HG02973 (cell line): ENCODE results near the gene SOX5.
"Not testable (repeated sequence)": the region's sequence is repeated elsewhere in the genome, so short reads cannot be mapped to it uniquely, and the experiment has no call there.

ENCODE experiments used
- ATAC-seq: cut with Tn5 transposase; IDR thresholded peaks from one replicate; pipeline ENCODE4 v1.9.1; 2021; ENCODE audit warnings: moderate library complexity; ENCODE audit not compliant: unreplicated experiment

The SOX5 gene

GRCh38 chr12:23504641-23505399, 444.6 kb downstream of the SOX5 start:
- ATAC-seq, result no peak

DNA sequence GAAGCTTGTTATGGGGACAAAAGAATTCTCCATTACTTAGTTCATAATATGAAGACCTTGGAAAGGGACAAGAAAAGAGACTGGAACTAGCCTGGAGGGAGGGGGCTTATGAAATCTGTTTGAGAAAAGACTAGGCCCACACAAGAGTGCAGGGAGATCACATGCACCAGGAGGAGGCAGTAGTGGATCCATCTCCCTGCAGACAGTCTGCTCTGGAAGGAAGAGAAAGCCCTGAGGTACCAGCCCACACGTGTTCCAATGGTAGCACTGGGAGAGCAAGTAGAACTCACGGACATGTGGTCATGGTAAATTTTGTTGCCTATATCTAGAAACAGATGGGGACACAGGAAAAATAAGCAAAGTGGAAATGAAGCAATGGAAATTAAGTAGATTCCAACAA, 445.4 kb downstream of the SOX5 start:
- ATAC-seq, result no peak

GRCh38 chr12:23503544-23503943, 445.9 kb downstream of the SOX5 start:
- ATAC-seq, result no peak

- ATAC-seq, result no peak
Measured at GRCh38 chr12:23502259-23502658, 447.2 kb downstream of the SOX5 start.

DNA sequence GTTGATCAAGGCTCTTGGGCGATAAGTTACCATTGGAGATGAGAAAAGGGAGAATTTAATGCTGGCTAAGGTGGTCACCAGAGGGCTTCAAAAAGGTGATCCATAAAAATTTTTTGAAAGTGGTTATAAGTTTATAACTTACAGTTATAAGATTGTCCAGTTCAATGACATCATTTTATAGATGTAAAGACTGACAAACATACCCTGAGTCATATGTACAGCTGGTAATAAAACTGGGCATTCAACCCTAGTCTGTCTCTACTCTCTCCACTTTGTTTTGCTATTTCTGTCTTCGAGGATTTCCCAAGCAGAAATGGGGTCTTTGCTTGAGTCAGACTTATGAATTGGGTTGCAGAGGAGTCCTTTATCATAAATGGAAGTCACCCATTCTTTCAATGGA, 454.0 kb downstream of the SOX5 start:
- no peak for ATAC-seq

GRCh38 chr12:23493672-23494071, 455.8 kb downstream of the SOX5 start:
- no peak for ATAC-seq

- not testable (repeated sequence) for ATAC-seq
Measured at GRCh38 chr12:23491029-23491428, 458.4 kb downstream of the SOX5 start.

DNA sequence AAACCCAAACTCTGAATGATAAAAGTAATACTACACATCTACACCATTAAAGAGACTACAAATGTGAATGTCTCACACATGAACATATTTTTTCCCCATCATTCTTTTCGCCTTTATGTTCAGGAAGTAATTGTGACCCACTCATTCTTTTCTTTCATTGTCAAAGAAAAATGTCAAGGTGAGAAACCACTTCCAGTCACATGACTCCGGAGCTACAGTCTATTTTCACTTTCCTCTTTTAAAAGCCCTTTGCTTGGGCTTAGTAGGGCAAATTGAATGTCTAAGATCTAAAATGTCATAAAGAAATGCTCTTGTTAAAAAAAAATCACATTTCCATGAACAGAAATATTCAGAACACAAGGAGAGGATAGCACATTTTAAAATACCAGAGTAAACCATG, 461.3 kb downstream of the SOX5 start:
- ATAC-seq, result no peak

DNA sequence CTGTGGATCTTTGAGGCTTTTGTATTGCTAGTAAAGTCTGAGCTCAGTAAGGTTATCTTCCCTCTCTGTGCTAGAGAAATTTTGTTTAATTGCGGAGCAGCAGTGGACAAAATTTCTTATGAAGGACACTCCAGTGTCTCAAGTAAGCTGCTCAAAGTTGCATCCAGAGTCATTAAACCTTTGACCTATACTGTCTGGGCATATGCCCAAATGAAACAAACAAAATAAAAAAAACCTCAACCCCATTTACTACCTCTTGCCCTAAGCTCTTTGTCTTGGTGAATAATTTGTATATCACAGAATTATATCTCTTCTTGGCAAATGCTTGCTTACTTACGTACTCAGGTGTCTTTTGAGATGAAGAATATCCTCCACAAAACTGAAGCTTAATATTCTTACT, 465.2 kb downstream of the SOX5 start:
- ATAC-seq, result no peak

- ATAC-seq, result no peak
Measured at GRCh38 chr12:23482571-23482970, 466.9 kb downstream of the SOX5 start.
